IMR-90 (cell line): ENCODE data around the gene TMEM117. TPM values are rescaled to one million over a fixed set of nuclear protein-coding genes. Genes with fewer than 3 reads are reported as not detected.

Source experiments
- ATAC-seq: fragments of 200-7000 bp; cut with Tn5 transposase; 2 replicates; pipeline ENCODE4 v1.9.1; 2020; ENCODE audit warnings: low read depth, mild to moderate bottlenecking, moderate library complexity
- BruUV-seq: library from RNA; stranded (reverse); fragments of 400-500 nt; replicated peaks from 2 replicates; lab custom pipeline; 2021; lab: Mats Ljungman, UMichigan
- CTCF ChIA-PET: fragments of 300-600 bp; formaldehyde crosslinking; extraction: SDS; loops from one replicate; lab custom pipeline; 2021; ENCODE audit warnings: antibody characterized with exemption; lab: Yijun Ruan, JAX
- POLR2A ChIA-PET: fragments of 300-600 bp; sonication (Branson Sonifier 250); formaldehyde crosslinking; loops from one replicate; lab custom pipeline; 2022; ENCODE audit warnings: antibody characterized with exemption; ENCODE audit not compliant: unreplicated experiment; lab: Charles Lee
- DNase-seq: peaks from one replicate; pipeline ENCODE4 v3.0.0; 2013
- H2AFZ ChIP-seq: replicated peaks from 2 replicates; pipeline ENCODE3; 2013; ENCODE audit warnings: low read length, mild to moderate bottlenecking; ENCODE audit not compliant: poor library complexity
- H2AK5ac ChIP-seq: 2 replicates; pipeline ENCODE4 v1.6.1; 2013; ENCODE audit warnings: low read depth, low read length, inconsistent platforms
- H2AK9ac ChIP-seq: replicated peaks from 2 replicates; pipeline ENCODE3; 2013; ENCODE audit warnings: mild to moderate bottlenecking, low read depth, low read length, moderate library complexity; ENCODE audit not compliant: poor library complexity
- H2BK120ac ChIP-seq: 2 replicates; pipeline ENCODE4 v1.6.1; 2013; ENCODE audit warnings: low read depth, low read length, inconsistent platforms
- H2BK15ac ChIP-seq: 3 replicates; pipeline ENCODE4 v1.6.1; 2013; ENCODE audit warnings: low read depth, low read length, inconsistent platforms
- H2BK20ac ChIP-seq: 2 replicates; pipeline ENCODE4 v1.6.1; 2013; ENCODE audit warnings: low read depth, mild to moderate bottlenecking, inconsistent platforms, low read length, moderate library complexity
- H2BK5ac ChIP-seq: 2 replicates; pipeline ENCODE4 v1.6.1; 2013; ENCODE audit warnings: mild to moderate bottlenecking, low read depth, low read length, inconsistent platforms; ENCODE audit not compliant: poor library complexity, severe bottlenecking
- H3K14ac ChIP-seq: replicated peaks from 2 replicates; pipeline ENCODE4 v1.6.1; 2013; ENCODE audit warnings: low read depth, low read length, inconsistent platforms
- H3K18ac ChIP-seq: 2 replicates; pipeline ENCODE4 v1.6.1; 2013; ENCODE audit warnings: low read depth, low read length, control low read depth
- H3K23ac ChIP-seq: 2 replicates; pipeline ENCODE4 v1.6.1; 2013; ENCODE audit warnings: low read depth, low read length, inconsistent platforms
- H3K27ac ChIP-seq: 2 replicates; pipeline ENCODE4 v1.5.1; 2013; ENCODE audit warnings: mild to moderate bottlenecking, control low read depth, low read length; ENCODE audit not compliant: insufficient read depth
- H3K27me3 ChIP-seq: 2 replicates; pipeline ENCODE4 v1.6.1; 2013; ENCODE audit warnings: low read length; ENCODE audit not compliant: control insufficient read depth, insufficient read depth
- H3K36me3 ChIP-seq: 2 replicates; pipeline ENCODE4 v1.6.1; 2013; ENCODE audit warnings: low read length, mixed read lengths; ENCODE audit not compliant: control insufficient read depth, insufficient read depth
- H3K4ac ChIP-seq: 2 replicates; pipeline ENCODE4 v1.6.1; 2013; ENCODE audit warnings: low read depth, low read length, inconsistent platforms
- H3K4me1 ChIP-seq: 2 replicates; pipeline ENCODE4 v1.6.1; 2013; ENCODE audit warnings: low read length, mixed read lengths; ENCODE audit not compliant: control insufficient read depth, insufficient read depth
- H3K4me2 ChIP-seq: 2 replicates; pipeline ENCODE4 v1.6.1; 2013; ENCODE audit warnings: low read depth, mild to moderate bottlenecking, control low read depth, low read length, moderate library complexity
- H3K4me3 ChIP-seq: 2 replicates; pipeline ENCODE4 v1.5.1; 2013; ENCODE audit warnings: low read depth, mild to moderate bottlenecking, control low read depth, low read length, moderate library complexity; ENCODE audit not compliant: insufficient read depth
- H3K56ac ChIP-seq: 2 replicates; pipeline ENCODE4 v1.6.1; 2013; ENCODE audit warnings: low read length, inconsistent platforms; ENCODE audit not compliant: insufficient read depth; ENCODE audit errors: extremely low read depth
- H3K79me1 ChIP-seq, 2 experiments: 2 replicates each; pipeline ENCODE4 v1.6.1; 2013; ENCODE audit warnings: low read length in 2 of 2, inconsistent platforms in 1 of 2, low read depth in 1 of 2
- H3K9ac ChIP-seq: 2 replicates; pipeline ENCODE4 v1.6.1; 2013; ENCODE audit warnings: low read depth, low read length, control low read depth
- H3K9me1 ChIP-seq: 2 replicates; pipeline ENCODE4 v1.6.1; 2013; ENCODE audit warnings: low read length, inconsistent platforms; ENCODE audit not compliant: insufficient read depth
- H3K9me3 ChIP-seq: 2 replicates; pipeline ENCODE4 v1.6.1; 2013; ENCODE audit warnings: low read length; ENCODE audit not compliant: control insufficient read depth, insufficient read depth
- H4K20me1 ChIP-seq: 2 replicates; pipeline ENCODE4 v1.6.1; 2013; ENCODE audit warnings: low read length, inconsistent platforms; ENCODE audit not compliant: insufficient read depth
- H4K5ac ChIP-seq: 2 replicates; pipeline ENCODE4 v1.6.1; 2013; ENCODE audit warnings: mild to moderate bottlenecking, low read depth, low read length, control low read depth
- H4K8ac ChIP-seq, 2 experiments: 2 replicates each; pipeline ENCODE4 v1.6.1; 2013; ENCODE audit warnings: low read depth in 2 of 2, low read length in 2 of 2, control low read depth in 1 of 2, inconsistent platforms in 1 of 2
- H4K91ac ChIP-seq: 2 replicates; pipeline ENCODE4 v1.6.1; 2013; ENCODE audit warnings: low read depth, low read length, inconsistent platforms; ENCODE audit not compliant: insufficient read depth
- MAFK ChIP-seq: IDR thresholded peaks from 2 replicates; pipeline ENCODE4 v1.6.1; 2012; ENCODE audit warnings: low read depth, low read length, improper control_type of control experiment
- WGBS, 2 experiments: methylation state at CpG; one replicate each; pipeline versions ENCODE4 v1.1.5 to v1.1.7; 2013; ENCODE audit warnings: missing lambda C conversion rate in 2 of 2; ENCODE audit not compliant: insufficient read length in 1 of 2; ENCODE audit errors: extremely low coverage in 2 of 2; 5-methylcytosine and 5-hydroxymethylcytosine counted together
- dilution Hi-C: fragments of 300-500 bp; cut with HindIII; formaldehyde crosslinking; loops from one replicate; pipeline ENCODE4 v1.14.3; 2018; ENCODE audit warnings: low sequenced_read_pairs; ENCODE audit not compliant: unreplicated experiment
- in situ Hi-C: fragments of 300-500 bp; cut with MboI; formaldehyde crosslinking; loops from 3 replicates; pipeline ENCODE4 v1.14.3; 2019; ENCODE audit warnings: low sequenced_read_pairs, inconsistent platforms, mixed read lengths
- intact Hi-C: fragments of 100-400 bp; cut with micrococcal nuclease; formaldehyde crosslinking; loops from 2 replicates; pipeline ENCODE4 v1.10.0; 2022
- polyA plus RNA-seq, 3 experiments: library from polyadenylated mRNA; depleted of rRNA; stranded (reverse); fragments of >200 nt; gene quantifications; 2 replicates each; pipeline ENCODE4 v1.2.3, GENCODE V29; 2012; ENCODE audit warnings: low replicate concordance in 1 of 3
- total RNA-seq: library from RNA; depleted of rRNA; stranded (reverse); fragments of >200 nt; gene quantifications from 2 replicates; pipeline ENCODE4 v1.2.3, GENCODE V29; 2012

The TMEM117 gene
- total and polyA plus RNA-seq, 2 of the 4 experiments (the other 2 are of a cell fraction): 8.7 to 21.0 TPM

DNA sequence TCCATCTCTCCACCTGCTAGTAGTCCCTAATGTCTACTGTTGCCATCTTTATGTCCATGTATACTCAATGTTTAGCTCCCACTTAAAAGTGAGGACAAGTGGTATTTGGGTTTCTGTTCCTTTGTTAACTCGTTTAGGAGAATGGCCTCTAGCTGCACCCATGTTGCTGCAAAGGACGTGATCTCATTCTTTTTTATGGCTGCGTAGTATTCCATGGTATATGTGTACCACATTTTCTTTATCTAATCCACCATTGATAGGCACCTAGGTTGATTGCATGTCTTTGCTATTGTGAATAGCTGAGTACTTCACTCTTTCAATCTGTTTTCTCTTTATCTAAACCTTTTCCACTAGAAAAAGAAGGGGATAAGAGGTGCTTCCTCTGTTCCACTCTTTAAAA is 130.0 kb downstream of the TMEM117 start:
- CTCF ChIA-PET: interaction anchor here (0.6 kb wide), 1 partner anchor 13 kb away, joined by 3 read pairs; no protein-coding TSS in a partner anchor
- Histone ChIP-seq H2AK9ac (no peak overlapping the region), H2BK15ac (no peak overlapping the region), H3K27ac (no peak overlapping the region), H3K9ac (no peak overlapping the region), H2BK120ac (no peak overlapping the region), H3K4me1 (no peaks in the 10 kb centered on the region), H3K18ac (no peak overlapping the region), H2AFZ (no peak overlapping the region), H4K8ac (no peak overlapping the region), H4K5ac (no peak overlapping the region), H3K27me3 (no peaks in the 10 kb centered on the region), H2AK5ac (no peak overlapping the region), H3K23ac (no peak overlapping the region), H3K9me1 (no peaks in the 10 kb centered on the region), H3K36me3 (no peaks in the 10 kb centered on the region), H3K4ac (no peak overlapping the region), H2BK5ac (no peak overlapping the region), H2BK20ac (no peak overlapping the region), H3K4me2 (no peak overlapping the region), H3K4me3 (no peak overlapping the region), H4K20me1 (no peaks in the 10 kb centered on the region), H3K9me3 (no peaks in the 10 kb centered on the region), H3K14ac (no peak overlapping the region), H3K79me1 (no peaks in the 10 kb centered on the region), H4K91ac (no peak overlapping the region), H3K56ac (no peak overlapping the region)
- no CpG with 5 or more reads among the region's 3 CpGs for WGBS, 2 experiments
- dilution Hi-C loops (no loop called here), in situ Hi-C loops (loop anchor here (10.0 kb wide), 1 partner anchor 959 kb away; no protein-coding TSS in a partner anchor), intact Hi-C loops (no loop called here)
- DNase-seq (no peak), ATAC-seq (no peak)
- no TSS peak for BruUV-seq
- TF ChIP-seq MAFK: no peak
- POLR2A ChIA-PET: no interaction called here
